Stimulated activated CD8-positive, alpha-beta memory T cell treated with anti-CD3 and anti-CD28 coated beads, Interleukin-4, amount 100 ng/mL, for 48 hours (primary cell): ENCODE data around the gene DAW1.
"Not testable (repeated sequence)": the region's sequence is repeated elsewhere in the genome, so short reads cannot be mapped to it uniquely, and the experiment has no call there.

Source experiments
- DNase-seq: peaks from one replicate; pipeline ENCODE4 v3.0.0-alpha.2; 2020

The DAW1 gene

DNA sequence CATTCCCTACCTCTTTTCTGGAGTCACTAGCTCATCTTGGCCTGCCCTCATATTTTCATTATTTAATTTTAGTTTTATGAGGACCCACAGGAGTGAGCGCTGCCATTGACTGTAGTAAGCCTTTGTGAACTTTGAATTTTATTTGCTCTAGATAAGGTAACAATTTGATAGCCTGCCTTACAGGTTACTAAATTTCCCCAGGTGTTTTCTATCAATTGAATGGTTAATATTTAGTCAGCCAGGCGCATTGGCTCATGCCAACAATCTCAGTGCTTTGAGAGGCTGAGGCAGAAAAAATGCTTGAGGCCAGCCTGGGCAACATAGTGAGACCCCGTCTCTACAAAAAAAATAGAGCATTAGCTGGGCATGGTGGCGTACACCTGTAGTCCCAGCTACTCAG lies 50.2 kb downstream of the DAW1 start:
- DNase-seq, result no peak

DNA sequence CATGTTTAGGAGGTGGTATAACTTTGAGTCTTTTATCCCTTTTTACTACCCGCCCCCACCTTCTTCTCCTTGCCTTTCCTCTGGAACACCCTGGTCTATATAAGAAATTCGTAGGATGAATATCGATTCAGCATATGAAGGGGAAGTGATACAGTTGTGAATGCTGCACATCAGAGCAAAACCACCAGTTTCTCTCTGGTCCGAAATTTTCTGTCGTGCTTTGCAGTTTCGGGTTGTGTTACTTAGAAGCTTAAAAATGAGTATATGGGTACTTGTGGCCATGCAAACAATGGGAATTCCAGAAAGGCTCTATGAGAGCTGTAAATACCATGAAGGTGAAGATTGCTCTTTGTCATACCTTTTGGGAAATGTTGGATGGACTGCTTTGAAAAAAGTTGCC lies 60.6 kb downstream of the DAW1 start:
- no peak for DNase-seq

- no peak for DNase-seq
Observed at GRCh38 chr2:227932403-227932802, 61.0 kb downstream of the DAW1 start.

DNA sequence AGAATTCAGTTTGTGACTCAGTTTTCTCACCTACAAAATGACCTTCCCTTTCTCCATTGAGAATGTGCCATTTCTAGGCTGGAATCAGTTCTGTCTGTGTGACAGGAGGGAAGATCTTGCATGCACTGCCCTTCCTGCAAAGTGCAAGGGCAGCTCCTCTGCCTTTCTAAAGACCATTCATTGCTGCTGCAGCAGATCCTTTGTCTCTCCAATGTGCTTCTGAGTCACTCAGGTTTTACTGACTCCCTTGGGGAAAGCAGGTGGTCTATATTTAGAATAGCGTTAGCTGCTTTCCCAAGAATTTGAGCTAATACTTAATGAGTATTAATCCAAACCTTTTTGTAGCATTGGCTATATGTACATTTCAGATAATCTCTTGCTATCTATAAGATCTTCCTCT lies 62.5 kb downstream of the DAW1 start:
- DNase-seq, result no peak

DNA sequence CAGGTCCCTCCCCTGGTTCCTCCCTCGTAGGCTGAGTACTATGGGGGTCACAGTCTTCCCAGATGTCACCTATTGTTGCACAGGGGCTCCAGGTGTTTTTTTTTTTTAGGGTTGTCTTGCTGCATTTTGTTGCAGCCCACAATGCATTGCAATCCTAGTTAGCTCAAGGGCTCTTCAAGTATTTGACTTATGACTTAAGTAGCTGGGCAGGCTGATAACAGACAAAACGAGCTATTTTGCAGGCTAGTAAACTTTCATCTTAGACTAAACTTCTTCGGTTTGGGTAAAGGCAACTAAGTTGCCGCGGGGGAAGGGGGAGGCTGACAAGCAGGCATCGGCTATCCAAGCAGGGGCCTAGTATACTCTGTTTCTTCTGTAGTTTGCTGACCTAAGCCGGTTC lies 64.8 kb downstream of the DAW1 start:
- DNase-seq, result not testable (repeated sequence)

- DNase-seq, result no peak
Observed at GRCh38 chr2:227939271-227940027, 68.0 kb downstream of the DAW1 start.

DNA sequence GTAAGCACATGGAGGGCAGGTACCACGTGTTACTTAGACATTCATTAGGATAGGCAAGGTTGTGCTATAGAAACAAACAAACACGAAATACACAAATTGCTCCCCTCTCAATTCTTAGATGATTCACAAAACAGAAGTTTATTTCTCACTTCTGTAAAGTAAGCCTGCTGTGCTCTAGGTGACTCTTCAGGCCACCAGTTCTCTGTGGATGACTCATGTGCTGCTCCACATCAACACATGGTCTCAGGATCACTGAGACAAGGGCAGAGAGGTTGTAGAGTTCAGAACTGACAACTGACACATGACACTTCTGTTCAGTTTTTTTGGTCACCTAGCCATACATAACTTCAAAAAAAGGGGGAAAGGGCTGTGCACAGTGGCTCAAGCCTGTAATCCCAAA lies 70.6 kb downstream of the DAW1 start:
- no peak for DNase-seq

DNA sequence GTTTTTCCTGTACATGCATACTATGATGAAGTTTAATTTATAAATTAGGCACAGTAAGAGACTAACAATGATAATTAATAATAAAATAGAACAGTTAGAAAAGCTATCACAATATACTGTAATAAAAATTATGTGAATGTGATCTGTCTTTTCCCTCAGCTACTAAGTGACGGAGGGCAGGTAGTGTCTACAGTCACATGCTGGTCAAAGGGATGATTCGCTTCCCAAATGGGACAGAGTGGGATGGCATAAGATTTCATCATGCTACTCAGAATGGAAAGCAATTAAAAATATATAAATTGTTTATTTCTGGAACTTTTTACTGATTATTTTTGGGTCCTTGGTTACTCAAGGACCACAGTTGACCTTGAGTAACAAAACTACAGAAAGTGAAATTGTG lies 71.5 kb downstream of the DAW1 start:
- DNase-seq, result no peak

GRCh38 chr2:227960317-227960716 lies 88.9 kb downstream of the DAW1 start:
- no peak for DNase-seq

GRCh38 chr2:227971619-227972230 lies 100.3 kb downstream of the DAW1 start:
- no peak for DNase-seq

GRCh38 chr2:227973241-227973640 lies 101.8 kb downstream of the DAW1 start:
- DNase-seq, result no peak
